ENCODE results near the gene OR2F1. TPM values are rescaled to one million over a fixed set of nuclear protein-coding genes. Genes with fewer than 3 reads are reported as not detected.

The OR2F1 gene, protein sequence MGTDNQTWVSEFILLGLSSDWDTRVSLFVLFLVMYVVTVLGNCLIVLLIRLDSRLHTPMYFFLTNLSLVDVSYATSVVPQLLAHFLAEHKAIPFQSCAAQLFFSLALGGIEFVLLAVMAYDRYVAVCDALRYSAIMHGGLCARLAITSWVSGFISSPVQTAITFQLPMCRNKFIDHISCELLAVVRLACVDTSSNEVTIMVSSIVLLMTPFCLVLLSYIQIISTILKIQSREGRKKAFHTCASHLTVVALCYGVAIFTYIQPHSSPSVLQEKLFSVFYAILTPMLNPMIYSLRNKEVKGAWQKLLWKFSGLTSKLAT
- not detected for total RNA-seq

DNA sequence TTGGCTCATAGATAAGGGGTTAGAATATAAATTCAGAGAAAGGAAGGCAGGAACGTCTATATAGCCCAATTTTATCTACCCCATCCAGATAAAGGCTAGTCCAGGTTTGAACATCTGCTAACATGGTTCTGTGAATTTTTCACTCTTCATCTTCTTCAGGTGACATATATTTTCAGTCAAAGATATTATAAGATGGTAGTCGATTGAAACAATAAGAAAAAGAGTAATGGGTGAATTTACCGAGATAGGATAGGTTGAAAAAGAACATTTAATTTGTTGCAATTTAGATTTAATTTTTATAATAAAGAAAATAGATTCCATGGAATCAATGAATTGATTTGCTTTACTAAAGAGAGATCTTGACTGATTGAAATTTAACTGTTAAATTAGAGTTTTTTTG is at the start of gene OR2F1:
TSS of gene OR2F1 (plus strand) at position 301 of the 400 bp plus-strand sequence. CDS start 5,127 bp downstream, outside the sequence.
- Mint-ChIP-seq H3K4me3 (no peak within 1 kb of the TSS), H3K36me3 (ENCODE audit: low read depth) (no peaks in the 10 kb centered on the region), H3K27me3 (ENCODE audit: low read depth) (peaks cover 15% of the 10 kb centered on the region), H3K4me1 (ENCODE audit: low read depth) (no peaks in the 10 kb centered on the region), H3K27ac (no peak within 1 kb of the TSS), H3K9me3 (ENCODE audit: insufficient read depth) (no peaks in the 10 kb centered on the region)
- no peak for ATAC-seq
- no peak for DNase-seq
- POLR2A ChIA-PET, result no interaction called here
- CTCF ChIA-PET, result no interaction called here

DNA sequence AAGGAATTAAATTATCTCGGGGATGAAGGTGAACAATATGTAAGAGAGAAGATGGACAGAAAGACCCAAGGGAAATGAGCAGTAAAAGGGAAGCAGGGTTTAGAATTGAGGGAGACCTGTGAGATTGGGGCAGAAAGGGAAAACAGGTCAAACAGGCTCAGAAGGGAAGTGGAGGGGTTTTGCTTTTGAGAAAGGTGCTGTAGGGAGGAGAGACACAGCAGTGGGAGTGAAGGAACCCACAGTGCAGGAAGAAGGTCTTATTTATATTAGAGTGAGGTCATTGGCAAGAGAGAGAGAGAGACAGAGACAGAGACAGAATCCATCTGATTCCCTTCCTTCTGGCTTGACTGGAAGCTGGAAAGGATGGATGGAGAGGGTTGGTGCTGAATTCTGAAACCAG is 49.1 kb upstream of the OR2F1 start:
- POLR2A ChIA-PET, result no interaction called here
- Mint-ChIP-seq H3K9me3 (ENCODE audit: insufficient read depth) (no peaks in the 10 kb centered on the region), H3K27ac (no peak overlapping the region), H3K4me1 (ENCODE audit: low read depth) (peaks cover 10% of the 10 kb centered on the region), H3K27me3 (ENCODE audit: low read depth) (peaks cover 2% of the 10 kb centered on the region), H3K36me3 (ENCODE audit: low read depth) (no peaks in the 10 kb centered on the region), H3K4me3 (no peak overlapping the region)
- DNase-seq (no peak), ATAC-seq (no peak)
- CTCF ChIA-PET, result no interaction called here

DNA sequence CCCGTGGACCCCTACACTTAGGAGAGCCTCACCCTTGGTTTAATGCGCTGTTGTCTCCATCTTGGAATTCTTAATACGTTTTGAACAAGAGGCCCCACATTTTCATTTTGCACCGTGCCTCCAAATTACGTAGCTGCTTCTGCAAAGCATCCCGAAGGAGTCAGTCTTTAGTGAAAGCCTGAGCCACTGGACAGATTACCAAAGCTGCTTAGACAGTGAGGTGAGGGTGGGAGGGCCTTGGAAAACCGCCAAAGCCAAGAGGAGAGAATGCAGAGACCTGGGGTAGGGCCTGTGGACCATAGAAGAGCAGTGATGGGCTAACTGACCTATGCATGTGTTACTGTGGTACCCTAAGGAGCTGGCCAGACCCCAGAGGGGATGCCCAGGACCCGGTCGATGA is 48.5 kb upstream of the OR2F1 start:
- ChIA-PET CTCF (no interaction called here), POLR2A (no interaction called here)
- Mint-ChIP-seq H3K27ac (no peak overlapping the region), H3K36me3 (ENCODE audit: low read depth) (no peaks in the 10 kb centered on the region), H3K4me3 (no peak overlapping the region), H3K4me1 (ENCODE audit: low read depth) (peaks cover 6% of the 10 kb centered on the region), H3K9me3 (ENCODE audit: insufficient read depth) (no peaks in the 10 kb centered on the region), H3K27me3 (ENCODE audit: low read depth) (peaks cover 2% of the 10 kb centered on the region)
- no peak for ATAC-seq
- DNase-seq, result no peak

DNA sequence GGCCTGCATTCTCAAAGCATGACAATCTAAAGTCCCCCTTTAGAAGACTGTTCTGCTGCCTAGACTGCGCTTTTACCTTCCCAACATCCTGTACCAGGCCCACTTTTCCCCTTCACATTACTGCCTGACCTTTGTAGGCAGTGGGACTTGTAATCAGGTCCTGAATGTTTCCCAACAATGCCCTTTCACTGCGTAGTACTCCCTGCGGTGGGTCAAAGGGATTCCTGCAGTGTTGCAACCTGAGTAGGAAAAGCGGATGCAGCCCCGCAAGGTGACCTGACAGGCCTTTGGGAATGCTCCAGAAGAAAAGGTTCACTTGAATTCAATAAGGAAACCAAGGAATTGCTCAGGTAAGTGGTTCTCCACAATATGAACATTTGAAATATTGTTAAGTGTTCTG is 47.7 kb upstream of the OR2F1 start:
- no peak overlapping the region for H3K27ac Mint-ChIP-seq
- no peak overlapping the region for H3K4me3 Mint-ChIP-seq
- no peak for ATAC-seq
- ChIA-PET POLR2A (no interaction called here), CTCF (no interaction called here)
- H3K36me3 Mint-ChIP-seq (ENCODE audit: low read depth), result no peaks in the 10 kb centered on the region
- no peak for DNase-seq
- H3K4me1 Mint-ChIP-seq (ENCODE audit: low read depth), result peaks cover 2% of the 10 kb centered on the region
- peaks cover 2% of the 10 kb centered on the region for H3K27me3 Mint-ChIP-seq (ENCODE audit: low read depth)
- no peaks in the 10 kb centered on the region for H3K9me3 Mint-ChIP-seq (ENCODE audit: insufficient read depth)

DNA sequence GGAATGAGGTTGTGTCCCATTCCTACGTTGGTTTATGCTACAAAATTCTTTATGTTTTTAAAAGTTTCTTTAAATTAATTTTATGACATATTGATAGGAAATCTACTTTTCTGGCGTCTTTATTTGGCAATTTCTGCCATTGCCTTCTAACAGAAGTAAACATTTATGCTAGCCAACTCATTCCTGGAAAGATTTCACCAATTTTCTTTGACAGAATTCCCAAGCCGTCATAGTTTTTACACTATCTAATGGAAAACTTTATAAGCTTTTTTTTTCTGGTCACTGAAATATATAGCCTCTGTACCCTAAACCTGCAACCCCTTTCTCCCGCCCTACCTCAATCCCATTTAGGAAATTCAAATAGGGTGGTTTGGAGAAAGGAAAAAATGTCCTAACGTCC is 46.5 kb upstream of the OR2F1 start:
- ChIA-PET CTCF (no interaction called here), POLR2A (no interaction called here)
- no peaks in the 10 kb centered on the region for H3K9me3 Mint-ChIP-seq (ENCODE audit: insufficient read depth)

DNA sequence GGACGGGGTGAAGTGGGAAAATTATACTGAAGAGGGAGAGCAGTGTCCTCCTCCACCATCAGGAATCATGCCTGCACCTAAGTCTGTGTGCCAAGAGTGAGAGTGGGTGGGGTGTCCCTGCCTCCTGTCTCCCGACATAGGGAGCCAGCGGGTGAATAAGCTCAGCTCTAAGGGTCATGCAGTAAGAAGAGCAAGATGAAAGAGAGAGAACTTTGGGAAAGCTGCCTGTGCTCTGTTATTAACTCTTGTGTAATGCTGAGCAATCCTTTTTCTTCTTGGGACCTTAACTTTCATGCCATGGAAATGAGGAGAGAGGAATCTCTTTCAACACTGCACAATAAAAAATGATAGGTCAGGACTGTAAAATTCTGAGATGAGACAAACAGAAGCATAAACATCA is 44.8 kb upstream of the OR2F1 start:
- H3K27ac Mint-ChIP-seq, result no peak overlapping the region
- H3K4me3 Mint-ChIP-seq, result no peak overlapping the region
- H3K27me3 Mint-ChIP-seq (ENCODE audit: low read depth), result peaks cover 7% of the 10 kb centered on the region
- ATAC-seq, result no peak
- H3K4me1 Mint-ChIP-seq (ENCODE audit: low read depth), result no peaks in the 10 kb centered on the region
- no peaks in the 10 kb centered on the region for H3K9me3 Mint-ChIP-seq (ENCODE audit: insufficient read depth)
- no peaks in the 10 kb centered on the region for H3K36me3 Mint-ChIP-seq (ENCODE audit: low read depth)
- ChIA-PET POLR2A (no interaction called here), CTCF (interaction anchor here (3.6 kb wide), 1 partner anchor 8 kb away, joined by 13 read pairs; the partner anchor contains the start of gene TCAF1)
- no peak for DNase-seq

More for the DNA sequence above, 46.5 kb upstream of the OR2F1 start:
- no peaks in the 10 kb centered on the region for H3K36me3 Mint-ChIP-seq (ENCODE audit: low read depth)
- H3K4me1 Mint-ChIP-seq (ENCODE audit: low read depth), result no peaks in the 10 kb centered on the region
- no peak overlapping the region for H3K4me3 Mint-ChIP-seq
- H3K27ac Mint-ChIP-seq, result no peak overlapping the region
- DNase-seq (no peak), ATAC-seq (no peak)
- H3K27me3 Mint-ChIP-seq (ENCODE audit: low read depth), result peaks cover 5% of the 10 kb centered on the region

DNA sequence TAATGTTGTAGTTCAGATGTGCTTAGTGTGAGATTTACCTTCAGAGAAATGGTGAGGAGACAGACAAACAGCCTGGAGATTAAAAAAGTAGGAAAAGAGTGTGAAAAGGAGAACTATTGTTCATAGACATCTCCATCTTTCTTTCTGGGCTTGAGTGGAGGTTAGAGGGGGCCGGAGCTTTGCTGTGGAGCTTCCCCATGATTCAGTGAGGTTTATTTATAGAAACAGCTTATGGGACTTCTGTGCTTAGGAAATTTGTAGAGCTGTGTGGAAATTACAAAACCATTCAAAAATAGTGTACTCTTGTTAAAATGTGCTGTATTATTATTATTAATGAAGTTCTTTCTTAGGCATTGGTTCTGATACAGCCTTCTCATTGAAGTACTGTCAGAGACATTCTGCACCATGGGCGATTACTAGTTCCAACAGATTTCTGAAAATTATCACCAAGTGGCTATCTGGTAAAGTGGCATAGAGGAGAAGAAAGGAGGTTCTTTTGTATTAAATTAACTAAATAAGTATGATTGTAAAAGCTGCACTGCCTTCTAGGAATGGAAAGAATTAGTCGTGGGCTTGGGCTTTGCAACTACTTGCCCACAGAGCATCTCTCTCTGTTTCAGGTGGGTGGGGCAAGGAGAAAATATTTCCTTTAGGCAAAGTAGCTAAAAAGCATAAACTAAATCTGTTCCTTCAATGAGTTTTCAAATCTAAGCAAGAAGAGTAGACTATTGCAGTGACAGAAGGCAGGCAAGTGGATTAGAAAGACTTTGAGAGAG is 44.0 kb upstream of the OR2F1 start:
- DNase-seq (no peak), ATAC-seq (no peak)
- no peaks in the 10 kb centered on the region for H3K9me3 Mint-ChIP-seq (ENCODE audit: insufficient read depth)
- peaks cover 7% of the 10 kb centered on the region for H3K27me3 Mint-ChIP-seq (ENCODE audit: low read depth)
- no peak overlapping the region for H3K4me3 Mint-ChIP-seq
- no peak overlapping the region for H3K27ac Mint-ChIP-seq
- ChIA-PET POLR2A (no interaction called here), CTCF (interaction anchor here (1.0 to 3.6 kb wide), 3 partner anchors 9 to 217 kb away, joined by 3 to 13 read pairs (median 6); partner anchors contain the start of gene TCAF1)
- H3K36me3 Mint-ChIP-seq (ENCODE audit: low read depth), result no peaks in the 10 kb centered on the region
- H3K4me1 Mint-ChIP-seq (ENCODE audit: low read depth), result no peaks in the 10 kb centered on the region

DNA sequence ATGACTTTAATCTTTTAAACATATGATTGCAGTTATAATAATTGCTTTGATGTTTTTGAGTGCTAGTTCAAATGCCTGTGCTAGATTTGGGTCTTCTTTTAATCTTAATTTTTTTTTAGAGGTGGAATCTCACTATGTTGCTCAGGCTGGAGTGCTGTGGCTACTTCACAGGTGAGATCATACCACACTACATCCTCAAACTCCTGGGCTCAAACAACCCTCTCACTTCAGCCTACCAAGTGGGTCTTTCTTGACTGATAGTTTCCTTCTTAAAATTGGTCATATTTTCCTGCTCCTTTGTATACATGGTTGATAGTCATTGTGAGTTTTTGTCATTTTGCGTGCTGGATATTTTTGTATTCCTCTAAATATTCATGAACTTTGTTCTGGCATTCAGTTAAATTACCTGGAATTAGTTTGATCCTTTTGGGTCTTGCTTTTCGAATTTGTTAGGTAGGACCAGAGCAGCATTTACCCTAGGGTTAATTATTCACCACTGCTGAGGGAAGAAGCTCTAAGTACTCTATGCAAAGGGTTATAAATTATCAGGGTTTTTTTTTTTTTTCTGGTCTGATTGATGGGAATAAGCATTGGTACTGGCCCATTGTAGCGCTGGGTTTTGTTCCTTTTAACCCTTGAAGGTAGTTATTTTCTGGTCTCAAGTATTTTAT is 40.6 kb upstream of the OR2F1 start:
- Mint-ChIP-seq H3K9me3 (ENCODE audit: insufficient read depth) (no peaks in the 10 kb centered on the region), H3K36me3 (ENCODE audit: low read depth) (no peaks in the 10 kb centered on the region), H3K27ac (no peak overlapping the region), H3K4me3 (no peak overlapping the region), H3K4me1 (ENCODE audit: low read depth) (no peaks in the 10 kb centered on the region), H3K27me3 (ENCODE audit: low read depth) (peaks cover 23% of the 10 kb centered on the region)
- ATAC-seq, result no peak
- POLR2A ChIA-PET, result no interaction called here
- no peak for DNase-seq
- CTCF ChIA-PET, result no interaction called here

DNA sequence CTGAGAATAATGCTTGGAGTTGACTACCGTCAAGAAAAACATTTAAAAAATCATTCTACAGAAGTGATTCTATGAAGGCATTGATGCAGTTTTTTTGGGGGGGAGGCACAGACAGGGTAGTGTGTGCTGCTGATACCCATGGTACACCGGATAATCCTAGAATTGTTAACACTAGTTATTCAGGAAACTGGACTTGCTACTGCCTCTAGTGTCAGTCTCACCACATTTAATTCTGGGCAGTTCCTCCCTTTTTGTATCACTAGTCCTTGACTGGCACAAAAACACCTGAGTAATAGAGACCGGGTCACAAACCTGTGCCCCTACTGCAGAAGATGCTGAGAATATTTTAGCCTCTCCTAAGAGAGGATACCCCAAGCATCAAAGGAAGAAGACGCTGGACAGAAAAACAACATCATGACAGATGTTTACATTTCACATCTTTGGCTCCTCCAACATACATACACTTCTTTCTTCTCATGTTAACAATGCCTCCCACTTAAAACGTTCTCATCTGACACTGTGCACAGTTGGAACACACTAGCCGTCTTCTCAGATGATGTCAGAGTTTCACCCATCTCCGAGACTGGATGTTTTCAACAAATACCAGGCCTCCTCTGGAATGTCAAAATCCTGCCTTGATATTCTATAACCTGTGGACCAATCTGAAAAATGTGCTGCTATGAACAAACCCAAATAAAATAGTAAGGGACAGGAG is 39.5 kb upstream of the OR2F1 start:
- DNase-seq, result no peak
- Mint-ChIP-seq H3K36me3 (ENCODE audit: low read depth) (no peaks in the 10 kb centered on the region), H3K4me3 (no peak overlapping the region), H3K4me1 (ENCODE audit: low read depth) (no peaks in the 10 kb centered on the region), H3K9me3 (ENCODE audit: insufficient read depth) (no peaks in the 10 kb centered on the region), H3K27ac (no peak overlapping the region), H3K27me3 (ENCODE audit: low read depth) (peaks cover 26% of the 10 kb centered on the region)
- CTCF ChIA-PET, result no interaction called here
- POLR2A ChIA-PET, result no interaction called here
- no peak for ATAC-seq

DNA sequence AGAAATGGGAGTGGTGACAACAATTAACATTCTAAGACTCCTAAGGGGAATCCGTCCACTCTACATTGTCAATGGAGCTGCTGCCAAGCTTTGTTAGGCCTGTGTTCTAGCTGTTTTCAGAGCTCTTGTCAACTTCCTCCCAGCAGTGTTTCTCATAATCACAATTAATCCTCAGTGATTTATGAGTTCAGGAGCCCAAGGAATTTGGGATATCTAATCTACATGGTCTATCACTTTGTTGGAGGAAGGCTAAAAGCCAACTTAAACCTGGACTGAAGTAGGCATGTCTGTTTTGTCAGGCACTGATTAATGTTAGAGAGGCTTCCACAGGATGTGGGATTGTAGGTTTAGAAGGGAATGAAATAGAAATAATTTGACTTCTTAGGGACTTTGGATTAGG is 29.8 kb upstream of the OR2F1 start:
- no peak overlapping the region for H3K4me3 Mint-ChIP-seq
- DNase-seq (no peak), ATAC-seq (no peak)
- H3K9me3 Mint-ChIP-seq (ENCODE audit: insufficient read depth), result no peaks in the 10 kb centered on the region
- peaks cover 11% of the 10 kb centered on the region for H3K27me3 Mint-ChIP-seq (ENCODE audit: low read depth)
- ChIA-PET POLR2A (no interaction called here), CTCF (interaction anchor here (1.3 kb wide), 1 partner anchor 10 kb away, joined by 3 read pairs; the partner anchor contains the start of gene OR2F2)
- no peaks in the 10 kb centered on the region for H3K4me1 Mint-ChIP-seq (ENCODE audit: low read depth)
- no peaks in the 10 kb centered on the region for H3K36me3 Mint-ChIP-seq (ENCODE audit: low read depth)
- no peak overlapping the region for H3K27ac Mint-ChIP-seq

DNA sequence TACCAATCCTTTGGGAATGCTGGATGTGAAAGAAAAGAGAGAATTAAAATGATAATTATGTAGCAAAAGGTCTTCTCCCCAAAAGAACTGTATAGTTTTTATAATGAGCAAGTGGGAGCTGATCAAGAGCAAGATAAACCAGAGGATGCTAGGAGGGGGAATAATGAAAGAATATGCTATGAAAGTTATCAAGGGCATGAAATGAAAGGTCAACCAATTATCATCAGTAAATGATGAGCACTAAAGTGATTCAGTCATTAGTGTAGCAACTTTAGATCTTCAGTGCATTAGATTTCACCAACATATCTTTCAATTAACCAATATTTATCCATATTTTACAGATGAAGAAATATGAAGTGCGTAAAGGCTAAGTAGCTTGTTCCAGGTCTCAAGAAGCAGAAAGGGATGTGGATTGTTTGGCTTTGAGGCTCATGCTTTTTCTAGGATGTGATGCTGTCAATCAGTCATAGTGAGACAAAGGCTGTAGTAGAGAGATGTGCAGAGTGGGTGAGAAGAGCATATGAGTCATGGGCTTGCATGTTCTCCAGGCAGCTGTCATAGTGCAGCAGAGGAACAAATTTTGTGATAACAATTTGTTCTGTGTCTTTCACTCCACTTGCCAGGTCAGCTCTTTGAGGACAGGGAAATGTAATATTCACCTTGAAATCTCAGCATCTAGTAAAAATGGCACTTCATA is 25.3 kb upstream of the OR2F1 start:
- DNase-seq (no peak), ATAC-seq (no peak)
- Mint-ChIP-seq H3K27me3 (ENCODE audit: low read depth) (peaks cover 10% of the 10 kb centered on the region), H3K36me3 (ENCODE audit: low read depth) (no peaks in the 10 kb centered on the region), H3K27ac (no peak overlapping the region), H3K9me3 (ENCODE audit: insufficient read depth) (no peaks in the 10 kb centered on the region), H3K4me1 (ENCODE audit: low read depth) (no peaks in the 10 kb centered on the region), H3K4me3 (no peak overlapping the region)
- ChIA-PET CTCF (interaction anchor here (3.2 kb wide), 1 partner anchor 199 kb away, joined by 9 read pairs; no protein-coding TSS in a partner anchor), POLR2A (no interaction called here)

Measured in activated CD8-positive, alpha-beta T cell treated with anti-CD3 and anti-CD28 coated beads, Interleukin-2, amount 10 ng/mL, durations not matched to agents 7 days and 5 days (primary cell).